NCI-H2029 (cell line): Measurements from ENCODE around the gene DAB2IP.
"Not testable (repeated sequence)": the region's sequence is repeated elsewhere in the genome, so short reads cannot be mapped to it uniquely, and the experiment has no call there.

ENCODE experiments used
- DNase-seq: peaks from one replicate; lab custom pipeline; 2025; lab: John Stamatoyannopoulos, UW

DAB2IP gene

DNA sequence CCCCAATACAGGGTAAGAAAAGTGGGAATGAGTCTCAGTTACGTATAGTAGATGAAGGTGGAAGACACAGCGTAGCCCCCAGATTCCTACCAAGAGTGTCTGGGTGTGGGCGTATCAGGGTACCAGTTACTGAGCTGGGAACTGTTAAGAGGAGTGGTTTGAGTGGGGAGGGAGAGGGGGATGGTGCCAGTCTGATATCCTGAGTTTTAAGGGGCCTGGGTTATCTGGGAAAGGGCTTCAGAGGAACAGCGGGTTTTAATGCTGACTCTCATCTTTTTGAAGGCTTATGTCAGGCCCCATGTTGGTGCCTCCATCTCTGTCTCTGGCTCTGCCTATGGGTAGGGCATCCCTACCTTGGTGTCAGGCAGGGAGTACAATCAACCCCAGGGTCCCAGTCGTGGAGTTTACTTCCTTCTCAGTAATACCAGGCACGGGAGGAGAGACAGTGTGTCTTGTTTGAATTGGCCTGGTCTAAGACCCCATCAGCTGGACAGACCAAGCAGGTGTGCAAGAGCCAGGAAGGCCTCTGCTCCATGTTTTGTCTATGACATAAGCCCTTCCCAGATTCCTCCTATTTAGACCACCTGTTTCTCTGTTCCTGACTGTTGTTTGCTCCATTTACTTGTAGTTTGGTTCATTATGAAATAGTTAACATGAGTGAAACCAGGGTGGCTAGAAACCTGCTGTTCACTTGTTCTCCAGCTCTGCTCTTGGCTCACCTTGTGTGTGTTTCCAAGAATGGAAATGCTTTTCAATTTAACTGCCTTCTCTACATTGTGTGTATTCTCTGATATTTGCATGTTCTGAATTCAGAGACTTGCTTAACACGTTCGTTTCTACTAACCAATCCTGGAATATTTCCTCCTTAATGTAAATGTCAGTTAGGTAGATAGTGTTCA, 125.6 kb downstream of the DAB2IP start:
- no peak for DNase-seq

DNA sequence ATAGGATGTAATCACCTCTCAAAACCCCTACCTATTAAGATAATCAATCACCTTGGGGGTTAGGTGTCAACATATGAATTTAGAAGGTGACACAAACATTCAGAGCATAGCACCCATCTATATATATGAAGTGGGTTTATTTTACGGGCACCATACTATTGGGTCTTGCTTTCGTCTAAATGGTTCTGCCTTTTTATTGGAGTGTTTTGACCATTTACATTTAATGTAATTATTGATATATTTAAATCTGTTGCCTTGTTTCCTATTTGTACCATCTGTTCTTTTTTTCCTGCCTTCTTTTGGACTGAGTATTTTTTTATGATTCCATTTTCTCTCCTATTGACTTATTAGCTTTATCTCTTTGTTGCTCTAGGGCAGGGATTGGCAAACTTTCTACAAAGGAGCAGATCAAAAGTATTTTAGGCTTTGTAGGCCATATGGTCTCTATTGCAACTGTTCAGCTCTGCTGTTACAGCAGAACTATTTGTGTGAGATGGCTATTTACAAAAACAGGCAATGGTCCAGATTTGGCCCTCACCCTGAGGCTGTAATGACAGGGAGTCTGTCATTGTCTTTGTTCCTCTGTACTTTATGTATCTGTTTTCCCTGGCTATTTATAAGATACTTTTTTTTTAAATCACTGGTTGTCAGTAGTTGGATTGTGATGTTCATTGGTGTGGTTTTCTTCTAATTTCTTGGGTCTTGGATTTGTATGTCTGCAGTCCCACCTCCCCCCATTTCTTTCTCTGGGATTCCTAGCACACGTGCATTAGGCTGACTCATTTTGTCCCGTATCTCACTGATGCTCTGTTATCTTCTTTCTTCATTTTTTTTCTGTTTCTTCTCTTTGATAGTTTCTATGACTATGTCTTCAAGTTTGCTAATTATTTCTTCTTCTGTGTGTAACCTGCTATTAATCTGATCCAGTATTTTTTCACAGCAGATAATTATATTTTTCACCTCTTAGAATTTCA, 127.1 kb downstream of the DAB2IP start:
- DNase-seq, result no peak

- no peak for DNase-seq
Observed at GRCh38 chr9:121779381-121780117, 128.1 kb downstream of the DAB2IP start.

- DNase-seq, result no peak
Observed at GRCh38 chr9:121780177-121781040, 129.0 kb downstream of the DAB2IP start.

DNA sequence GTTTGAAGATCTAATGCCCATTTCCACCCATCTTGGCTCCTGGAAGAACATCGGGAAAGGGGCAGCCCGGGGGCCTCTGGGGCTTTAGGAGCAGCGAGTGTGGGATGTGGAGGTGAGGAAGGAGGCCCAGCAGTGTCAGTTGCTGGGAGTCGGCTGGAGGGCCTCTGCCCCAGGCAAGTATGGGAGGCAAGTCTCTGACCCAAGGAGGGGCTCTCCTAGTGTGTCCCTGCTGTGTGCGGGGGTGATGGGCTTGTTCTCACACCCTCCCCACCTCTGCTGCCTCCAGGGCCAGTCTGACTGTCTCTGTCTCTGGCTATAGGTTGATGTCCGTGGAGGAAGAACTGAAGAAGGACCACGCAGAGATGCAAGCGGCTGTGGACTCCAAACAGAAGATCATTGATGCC, 129.7 kb downstream of the DAB2IP start:
- DNase-seq, result no peak

DNA sequence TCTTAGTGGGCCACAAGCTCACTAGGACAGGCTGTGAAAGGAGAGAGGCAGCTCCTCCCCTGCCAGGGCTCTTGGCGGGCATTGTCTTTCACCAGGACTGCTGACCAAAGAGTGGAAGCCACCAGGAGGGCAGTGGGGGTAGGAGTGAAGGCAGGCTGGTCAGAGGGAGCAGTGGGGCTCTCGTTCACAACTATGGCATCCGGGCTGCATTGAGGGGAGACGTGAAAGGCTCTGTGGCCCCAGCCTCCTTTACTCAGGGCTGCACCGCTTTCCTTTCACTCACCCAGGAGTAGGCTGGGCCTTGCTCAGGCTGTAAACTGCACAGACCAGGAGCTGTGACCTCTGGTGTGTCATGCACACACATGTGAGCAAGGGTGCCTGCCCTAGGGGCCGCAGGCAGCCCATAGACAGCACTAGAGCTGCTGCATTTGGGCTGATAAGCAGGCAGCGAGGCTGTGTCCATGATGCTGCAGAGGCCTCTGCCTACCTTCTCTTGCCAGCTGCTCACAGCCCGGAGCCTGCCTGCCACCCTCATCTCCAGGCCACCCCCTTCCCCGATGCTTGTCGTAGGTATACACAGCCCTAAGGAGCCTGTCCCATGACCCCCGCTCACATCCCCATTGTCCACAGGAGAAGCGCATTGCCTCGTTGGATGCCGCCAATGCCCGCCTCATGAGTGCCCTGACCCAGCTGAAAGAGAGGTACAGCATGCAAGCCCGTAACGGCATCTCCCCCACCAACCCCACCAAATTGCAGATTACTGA, 130.4 kb downstream of the DAB2IP start:
- DNase-seq, result no peak

DNA sequence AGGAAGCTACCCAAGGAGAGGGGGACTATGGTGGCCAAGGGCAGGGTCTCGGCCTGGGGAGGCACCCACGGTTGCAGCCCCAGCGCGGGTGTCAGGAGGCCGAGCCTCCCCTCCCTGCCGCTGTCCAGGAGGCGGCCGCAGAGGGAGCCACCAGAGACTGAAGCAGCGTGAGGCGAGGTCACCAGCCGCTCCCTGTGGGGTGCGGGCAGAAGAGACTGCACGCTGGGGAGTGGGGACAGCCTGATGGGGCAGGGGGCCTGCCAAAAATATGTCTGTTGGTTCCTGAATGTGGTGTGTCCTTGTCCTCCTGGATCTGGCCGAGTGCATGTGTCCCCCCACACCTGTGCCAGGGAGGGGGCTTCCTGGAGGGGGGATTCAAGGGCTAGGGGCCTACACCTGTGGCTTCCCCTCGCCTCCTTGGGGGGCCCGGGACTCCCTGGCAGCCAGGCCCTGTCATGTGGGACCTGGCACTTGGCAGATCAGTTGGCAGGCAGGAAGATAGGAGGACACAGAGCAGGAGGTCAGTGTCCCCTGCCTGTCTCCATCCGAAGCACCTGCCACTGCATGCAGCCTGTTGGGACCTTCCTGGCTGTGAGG, 131.2 kb downstream of the DAB2IP start:
- no peak for DNase-seq

GRCh38 chr9:121783111-121783510, 131.7 kb downstream of the DAB2IP start:
- no peak for DNase-seq

DNA sequence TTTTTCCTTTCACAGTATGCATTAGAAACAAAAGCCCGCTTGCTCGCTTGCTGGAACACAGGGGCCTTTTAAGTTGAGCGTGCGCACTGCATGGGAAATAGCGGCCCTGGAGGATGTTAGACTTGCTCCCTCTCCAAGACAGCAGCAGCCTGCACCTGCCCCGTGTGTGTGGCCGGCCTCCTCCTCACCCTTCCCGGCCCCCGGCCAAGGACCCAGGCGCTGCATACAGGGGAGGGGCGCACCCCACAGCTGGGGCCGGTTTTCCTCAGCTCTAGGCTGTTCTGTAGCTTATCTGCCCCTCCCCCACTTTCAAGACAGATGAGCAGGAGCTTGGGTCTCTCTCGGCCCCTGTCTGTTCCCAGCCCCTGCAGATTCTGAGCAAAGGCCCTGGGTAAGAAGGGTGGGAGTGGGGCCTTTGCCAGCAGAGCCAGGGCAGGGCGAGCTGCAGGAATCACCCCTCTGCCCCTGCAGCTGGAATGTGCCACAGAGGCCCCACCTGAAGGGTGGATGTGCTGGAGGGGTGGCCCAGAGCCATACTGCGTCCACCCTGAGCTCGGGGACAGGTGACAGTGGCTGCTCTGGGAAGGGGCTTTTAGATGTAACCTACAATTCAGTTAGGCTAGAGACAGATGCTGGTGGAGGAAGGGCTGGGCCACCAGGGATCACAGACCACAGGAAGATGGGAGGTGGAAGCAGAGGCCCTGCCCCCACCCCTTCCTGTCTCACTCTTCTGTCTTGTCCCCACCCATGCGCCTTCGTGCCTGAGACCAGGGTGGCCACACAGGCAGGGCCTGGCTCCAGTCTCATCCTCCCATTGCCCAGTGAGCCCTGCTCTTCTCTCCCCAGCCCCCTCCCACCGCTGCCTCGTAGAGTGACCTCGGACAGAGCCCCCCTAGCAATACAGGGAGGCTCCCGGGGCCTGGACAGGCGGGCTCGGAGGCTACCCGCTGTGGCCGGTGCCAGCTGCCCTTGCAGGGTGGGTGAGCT, 132.4 kb downstream of the DAB2IP start:
- no peak for DNase-seq

- DNase-seq, result no peak
Observed at GRCh38 chr9:121784731-121785411, 133.4 kb downstream of the DAB2IP start.

DNA sequence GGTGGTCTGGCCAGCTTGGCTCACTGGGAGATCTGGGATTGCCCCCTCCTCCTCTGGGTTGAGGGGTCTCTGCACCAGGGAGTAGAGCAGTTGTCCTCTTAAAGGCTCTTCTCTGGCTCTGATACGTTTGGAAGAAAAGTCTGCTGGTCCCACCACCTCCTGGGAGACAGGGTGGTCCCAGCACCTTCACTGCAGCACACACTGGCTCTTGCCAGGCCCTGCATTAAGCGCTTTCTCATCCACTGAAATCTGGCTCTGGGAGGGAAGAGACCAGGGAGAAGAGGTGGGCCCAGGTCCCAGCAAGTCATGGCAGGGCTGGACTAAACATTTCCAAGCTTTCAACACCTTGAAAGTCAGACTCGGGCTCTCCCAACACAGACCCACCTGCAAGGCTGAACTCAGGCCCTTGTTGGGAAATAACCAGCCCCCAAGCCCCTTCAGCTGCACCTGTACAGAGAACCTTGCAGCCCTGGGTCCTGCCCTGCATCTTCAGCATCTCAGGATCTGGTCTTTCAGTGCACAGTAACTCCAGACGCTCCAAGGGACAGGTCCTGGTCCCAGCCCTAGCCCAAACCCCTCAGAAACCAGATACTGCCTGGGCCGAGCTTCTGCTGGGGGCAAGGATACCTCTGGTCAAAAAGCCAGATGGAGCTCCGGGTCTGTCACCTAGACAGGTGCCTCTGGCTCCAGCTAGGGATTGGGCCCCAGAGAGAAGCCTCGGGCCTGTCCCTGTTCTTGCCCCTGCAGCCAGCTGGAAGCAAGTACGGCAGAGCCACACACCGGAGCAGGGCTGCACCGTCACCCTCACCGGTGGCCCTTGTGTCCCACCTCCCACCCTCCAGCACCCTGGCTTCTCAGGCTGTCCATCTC, 134.5 kb downstream of the DAB2IP start:
- DNase-seq, result no peak

DNA sequence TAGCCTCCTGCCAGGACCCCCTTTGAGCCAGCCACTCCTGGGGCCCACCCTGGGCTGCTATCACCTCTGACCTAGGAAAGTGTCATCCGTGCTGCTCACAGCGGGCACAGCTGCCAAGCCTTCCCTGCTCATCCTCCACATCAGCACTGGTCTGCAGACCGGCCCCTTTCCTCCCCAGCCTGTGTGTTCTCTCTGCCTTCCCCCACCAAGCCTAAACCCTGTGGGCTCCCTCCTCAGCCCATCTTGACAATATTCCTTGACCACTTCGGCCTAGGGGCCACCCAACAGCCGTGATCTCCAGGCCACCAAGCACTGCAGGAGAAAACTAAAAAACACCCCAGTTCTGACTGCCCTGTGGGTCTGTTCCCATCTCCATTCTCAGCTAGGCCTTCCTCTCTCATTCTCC, 135.1 kb downstream of the DAB2IP start:
- no peak for DNase-seq

- DNase-seq, result no peak
Observed at GRCh38 chr9:121786998-121787422, 135.6 kb downstream of the DAB2IP start.

DNA sequence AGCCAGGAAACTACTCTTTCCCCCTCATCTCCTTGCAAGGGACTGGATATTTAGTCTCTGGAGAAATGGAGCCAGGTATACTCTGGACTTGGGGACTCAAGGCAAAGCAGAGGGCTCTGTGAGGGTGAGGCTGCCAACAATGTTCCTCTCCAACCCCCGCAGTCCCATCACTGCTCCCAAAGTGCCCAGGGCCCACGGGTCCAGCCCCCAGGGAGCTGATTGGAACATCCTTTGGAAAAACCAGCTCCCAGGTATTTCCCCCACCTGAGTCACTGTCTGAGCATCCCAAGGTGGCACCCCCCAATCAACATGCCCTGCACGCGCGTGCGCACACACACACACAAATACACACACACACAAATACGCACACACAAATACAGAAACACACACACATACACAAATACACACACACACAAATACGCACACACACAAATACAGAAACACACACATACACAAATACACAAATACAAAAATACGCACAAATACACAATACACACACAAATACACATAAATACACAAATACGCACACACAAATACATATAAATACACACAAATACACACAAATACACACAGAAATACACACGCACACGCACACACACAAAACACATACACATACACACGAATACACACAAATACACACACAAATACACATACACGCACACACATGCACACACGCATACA, 137.4 kb downstream of the DAB2IP start:
- no peak for DNase-seq

GRCh38 chr9:121790841-121791240, 139.4 kb downstream of the DAB2IP start:
- no peak for DNase-seq

DNA sequence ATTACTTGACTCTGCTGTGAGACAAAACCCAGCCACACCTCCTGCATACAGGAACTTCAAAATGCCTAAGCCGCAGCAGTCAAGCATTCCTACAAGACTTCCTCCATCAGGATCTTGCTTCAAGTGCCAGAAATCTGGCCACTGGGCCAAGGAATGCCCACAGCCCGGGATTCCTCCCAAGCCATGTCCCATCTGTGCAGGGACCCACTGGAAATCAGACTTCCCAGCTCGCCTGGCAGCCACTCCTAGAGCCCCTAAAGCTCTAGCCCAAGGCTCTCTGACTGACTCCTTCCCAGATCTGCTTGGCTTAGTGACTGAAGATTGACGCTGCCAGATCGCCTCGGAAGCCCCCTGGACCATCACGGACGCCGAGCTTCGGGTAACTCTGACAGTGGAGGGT, 141.0 kb downstream of the DAB2IP start:
- DNase-seq, result not testable (repeated sequence)
